Brain microvascular endothelial cell (primary cell): ENCODE data around the gene C16orf92.
A peak's percentile ranks its signal among the peaks of the same experiment; 100 is the strongest.

Experiments
- DNase-seq: peaks from one replicate; pipeline ENCODE4 v3.0.0-alpha.2; 2020
- H3K27ac ChIP-seq: fragments of 250-450 bp; sonication (Bioruptor Pico); 2 replicates; pipeline ENCODE4 v1.5.1; 2020; ENCODE audit warnings: mild to moderate bottlenecking, moderate library complexity
- H3K27me3 ChIP-seq: fragments of 250-450 bp; sonication (Bioruptor Pico); replicated peaks from 2 replicates; pipeline ENCODE4 v1.5.1; 2020; ENCODE audit warnings: mild to moderate bottlenecking
- H3K36me3 ChIP-seq: fragments of 250-450 bp; sonication (Bioruptor Pico); replicated peaks from 2 replicates; pipeline ENCODE4 v1.5.1; 2020; ENCODE audit warnings: mild to moderate bottlenecking
- H3K4me3 ChIP-seq: 2 replicates; pipeline ENCODE4 v1.5.1; 2011; ENCODE audit warnings: low read depth, mild to moderate bottlenecking, control low read depth, low read length, moderate library complexity
- CTCF ChIP-seq: IDR thresholded peaks from 2 replicates; pipeline ENCODE4 v1.5.1; 2011; ENCODE audit warnings: low read depth, mild to moderate bottlenecking, moderate library complexity, low read length, control low read depth, inconsistent platforms; ENCODE audit errors: missing control alignments
- in situ Hi-C: cut with HindIII; loops from 2 replicates; pipeline ENCODE4 v1.10.0; 2017; ENCODE audit warnings: low sequenced_read_pairs, low pct_ligation_motif_present

Gene C16orf92

DNA sequence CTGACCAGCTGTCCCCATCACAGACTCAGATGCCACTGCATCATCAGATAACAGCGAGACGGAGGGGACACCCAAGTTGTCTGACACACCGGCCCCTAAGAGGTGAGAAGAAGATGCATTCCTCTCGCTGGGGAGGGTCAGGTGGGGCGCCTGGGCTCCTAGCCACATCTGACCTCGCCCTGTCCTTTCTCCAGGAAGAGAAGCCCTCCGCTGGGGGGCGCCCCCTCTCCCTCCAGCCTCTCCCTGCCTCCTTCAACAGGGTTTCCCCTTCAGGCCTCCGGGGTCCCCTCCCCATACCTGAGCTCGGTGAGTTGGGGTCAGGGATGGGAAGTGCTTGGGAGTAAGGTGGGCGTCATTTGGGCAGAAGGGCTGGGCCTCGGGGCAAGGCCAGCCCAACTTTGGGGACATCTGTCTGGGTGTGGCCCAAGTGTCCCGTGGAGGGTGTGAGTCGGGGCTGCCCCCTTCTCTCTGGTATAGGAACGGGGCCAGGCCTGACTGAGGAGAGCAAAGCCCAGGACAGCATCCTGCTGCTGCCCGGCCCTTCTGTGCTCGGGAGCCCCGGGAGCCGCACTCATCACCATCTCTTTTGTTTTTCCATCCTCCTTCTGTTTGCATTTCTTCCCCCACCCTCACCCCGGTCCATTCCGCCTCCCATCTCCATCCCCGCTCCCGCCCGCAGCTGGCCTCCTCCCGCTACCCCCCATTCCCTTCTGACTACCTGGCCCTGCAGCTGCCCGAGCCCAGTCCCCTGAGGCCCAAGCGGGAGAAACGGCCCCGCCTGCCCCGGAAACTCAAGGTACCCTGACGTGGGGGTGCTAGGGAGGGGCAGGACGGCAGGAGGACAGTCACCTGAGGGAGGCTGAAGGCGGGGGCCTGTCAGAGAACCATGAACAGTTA, 22.0 kb upstream of the C16orf92 start:
- DNase-seq: no peak
- TF ChIP-seq CTCF: peak; percentile 38
- H3K4me3 ChIP-seq: no peak overlapping the region
- H3K36me3 ChIP-seq: no peaks in the 10 kb centered on the region
- H3K27me3 ChIP-seq: no peaks in the 10 kb centered on the region
- no peak overlapping the region for H3K27ac ChIP-seq
- in situ Hi-C loops: no loop called here

DNA sequence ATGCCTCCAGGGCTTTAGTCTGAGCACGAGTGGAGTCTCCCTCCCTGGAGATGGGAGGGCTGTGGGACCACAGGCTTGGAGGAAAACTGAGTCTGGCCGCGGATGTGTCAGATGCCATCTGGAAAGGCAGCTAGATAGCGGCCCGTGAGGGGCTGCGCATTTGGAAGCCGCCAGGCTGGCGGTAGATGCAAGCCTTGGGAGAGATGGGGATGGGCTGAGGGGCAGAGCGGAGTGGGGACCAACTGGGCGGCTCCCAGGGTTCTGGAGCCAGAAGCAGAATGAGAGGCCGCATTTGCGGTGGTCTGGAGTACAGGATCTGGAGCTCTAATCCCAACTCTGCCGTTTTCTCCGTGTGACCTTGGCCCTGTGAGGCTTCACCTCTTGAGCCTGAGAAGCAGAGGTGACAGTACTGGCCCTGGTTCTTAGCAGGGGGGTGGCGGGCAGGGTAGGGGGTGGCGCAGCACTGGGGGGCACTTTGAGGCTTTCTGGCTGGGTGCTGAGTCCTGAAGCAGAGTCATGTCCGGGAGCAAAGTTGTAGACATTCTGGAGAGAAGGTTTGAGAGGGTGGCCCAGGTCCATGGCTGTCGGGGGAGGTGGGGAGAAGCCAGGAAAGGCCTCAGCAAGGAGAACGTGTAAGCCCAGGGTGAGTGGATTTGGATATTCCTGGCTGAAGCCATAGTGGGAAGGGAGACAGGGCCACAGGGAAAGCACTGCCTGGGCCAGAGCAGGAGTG, 20.2 kb upstream of the C16orf92 start:
- Histone ChIP-seq H3K27ac (no peak overlapping the region), H3K27me3 (no peaks in the 10 kb centered on the region), H3K36me3 (no peaks in the 10 kb centered on the region), H3K4me3 (no peak overlapping the region)
- in situ Hi-C loops: no loop called here
- TF ChIP-seq CTCF: no peak
- DNase-seq: no peak

- Histone ChIP-seq H3K27ac (no peak overlapping the region), H3K36me3 (no peaks in the 10 kb centered on the region), H3K27me3 (no peaks in the 10 kb centered on the region), H3K4me3 (no peak overlapping the region)
- no peak for TF ChIP-seq CTCF
- no peak for DNase-seq
- in situ Hi-C loops: no loop called here
Measured at GRCh38 chr16:30003670-30004423, 19.2 kb upstream of the C16orf92 start.

- no peak for TF ChIP-seq CTCF
- Histone ChIP-seq H3K27me3 (no peaks in the 10 kb centered on the region), H3K27ac (no peak overlapping the region), H3K4me3 (no peak overlapping the region), H3K36me3 (no peaks in the 10 kb centered on the region)
- in situ Hi-C loops: no loop called here
- DNase-seq: no peak
Measured at GRCh38 chr16:30004424-30004776, 18.6 kb upstream of the C16orf92 start.

GRCh38 chr16:30004811-30005242, 18.2 kb upstream of the C16orf92 start:
- in situ Hi-C loops: no loop called here
- Histone ChIP-seq H3K4me3 (no peak overlapping the region), H3K27me3 (peaks cover under 1% of the 10 kb centered on the region), H3K27ac (no peak overlapping the region), H3K36me3 (no peaks in the 10 kb centered on the region)
- no peak for TF ChIP-seq CTCF
- DNase-seq: no peak
